ENCODE results near the gene PAFAH1B1. TPM values are rescaled to one million over a fixed set of nuclear protein-coding genes. Genes with fewer than 3 reads are reported as not detected.
A peak's percentile ranks its signal among the peaks of the same experiment; 100 is the strongest.

PAFAH1B1 gene
- total RNA-seq, 4 donors from 2014 or later = 86.5 to 119 (median 102) TPM

GRCh38 chr17:2718150-2718938 lies 124.9 kb downstream of the PAFAH1B1 start:
- Histone ChIP-seq H3K27me3 (peaks cover 0 to 13% (median under 1%) of the 10 kb centered on the region in 4 donors), H3K4me3 (no peak overlapping the region), H3K27ac (replicated peaks in 1 of 4) (no peak overlapping the region), H3K4me1 (peaks cover 0 to 14% (median 5%) of the 10 kb centered on the region in 4 donors), H3K36me3 (peaks cover 0 to 9% (median 0%) of the 10 kb centered on the region in 4 donors), H3K9me3 (no peaks in the 10 kb centered on the region)
- intact Hi-C loops (cut with DNase I) = no loop called here
- DNase-seq (ENCODE audit: extremely low spot score) = no peak
- 86% methylated on average over 13 of the region's 13 CpGs for WGBS
- no peak for TF ChIP-seq POLR2AphosphoS5 (IDR thresholded peaks at IDR 0.05)

GRCh38 chr17:2719861-2720260 lies 126.4 kb downstream of the PAFAH1B1 start:
- H3K27me3 ChIP-seq = peaks cover 0 to 27% (median 5%) of the 10 kb centered on the region in 4 donors
- H3K4me1 ChIP-seq = peaks cover 0 to 16% (median 13%) of the 10 kb centered on the region in 4 donors
- WGBS = 61% methylated on average over 4 of the region's 4 CpGs
- intact Hi-C loops (cut with DNase I) = no loop called here
- no peak overlapping the region for H3K4me3 ChIP-seq
- H3K9me3 ChIP-seq = no peaks in the 10 kb centered on the region
- no peak for DNase-seq (ENCODE audit: extremely low spot score)
- peaks cover 0 to 9% (median 0%) of the 10 kb centered on the region in 4 donors for H3K36me3 ChIP-seq
- TF ChIP-seq POLR2A (IDR thresholded peaks at IDR 0.05; ENCODE audit: low read depth) (no peak), EP300 (IDR thresholded peaks at IDR 0.05) (no peak), POLR2AphosphoS5 (IDR thresholded peaks at IDR 0.05) (no peak), CTCF (IDR thresholded peaks at IDR 0.05) (no peak)
- H3K27ac ChIP-seq (replicated peaks in 1 of 4) = no peak overlapping the region

- WGBS = 69% methylated on average over 4 of the region's 4 CpGs
- Histone ChIP-seq H3K4me1 (peaks cover 0 to 20% (median 18%) of the 10 kb centered on the region in 4 donors), H3K36me3 (no peaks in the 10 kb centered on the region), H3K9me3 (no peaks in the 10 kb centered on the region), H3K27me3 (peaks cover 0 to 45% (median 12%) of the 10 kb centered on the region in 4 donors), H3K4me3 (no peak overlapping the region), H3K27ac (replicated peaks in 1 of 4) (no peak overlapping the region)
- intact Hi-C loops (cut with DNase I) = no loop called here
- TF ChIP-seq EP300 (IDR thresholded peaks at IDR 0.05) (no peak), POLR2AphosphoS5 (IDR thresholded peaks at IDR 0.05) (no peak), POLR2A (IDR thresholded peaks at IDR 0.05; ENCODE audit: low read depth) (no peak)
- no peak for DNase-seq (ENCODE audit: extremely low spot score)
Observed at GRCh38 chr17:2721603-2722002, 128.1 kb downstream of the PAFAH1B1 start.

GRCh38 chr17:2722611-2723010 lies 129.2 kb downstream of the PAFAH1B1 start:
- DNase-seq (ENCODE audit: extremely low spot score) = no peak
- no peak for TF ChIP-seq EP300 (IDR thresholded peaks at IDR 0.05)
- no peak for TF ChIP-seq POLR2A (IDR thresholded peaks at IDR 0.05; ENCODE audit: low read depth)
- TF ChIP-seq POLR2AphosphoS5 (IDR thresholded peaks at IDR 0.05) = no peak
- TF ChIP-seq CTCF (IDR thresholded peaks at IDR 0.05) = no peak
- WGBS = 62% methylated on average over 10 of the region's 10 CpGs
- H3K4me3 ChIP-seq = no peak overlapping the region
- no peak overlapping the region for H3K27ac ChIP-seq (replicated peaks in 1 of 4)
- H3K9me3 ChIP-seq = no peaks in the 10 kb centered on the region
- H3K36me3 ChIP-seq = no peaks in the 10 kb centered on the region
- H3K4me1 ChIP-seq = peaks cover 0 to 20% (median 18%) of the 10 kb centered on the region in 4 donors
- intact Hi-C loops (cut with DNase I) = no loop called here
- peaks cover 0 to 55% (median 18%) of the 10 kb centered on the region in 4 donors for H3K27me3 ChIP-seq

- H3K9me3 ChIP-seq = no peaks in the 10 kb centered on the region
- peaks cover 0 to 20% (median 18%) of the 10 kb centered on the region in 4 donors for H3K4me1 ChIP-seq
- intact Hi-C loops (cut with DNase I) = no loop called here
- no peaks in the 10 kb centered on the region for H3K36me3 ChIP-seq
- peak overlapping the region; percentile 46 to 58 (median 48) for H3K4me3 ChIP-seq
- peak overlapping the region; percentile 49 to 66 (median 60) for H3K27ac ChIP-seq (replicated peaks in 1 of 4)
- DNase-seq (ENCODE audit: extremely low spot score) = no peak
- H3K27me3 ChIP-seq = peaks cover 0 to 64% (median 24%) of the 10 kb centered on the region in 4 donors
- TF ChIP-seq CTCF (IDR thresholded peaks at IDR 0.05) (no peak), POLR2A (IDR thresholded peaks at IDR 0.05; ENCODE audit: low read depth) (no peak), POLR2AphosphoS5 (IDR thresholded peaks at IDR 0.05) (no peak), EP300 (IDR thresholded peaks at IDR 0.05) (no peak)
- 43% methylated on average over 5 of the region's 18 CpGs for WGBS
Observed at GRCh38 chr17:2723505-2723996, 130.1 kb downstream of the PAFAH1B1 start.

Measured in esophagus muscularis mucosa (tissue), 4 donors.